ENCODE data around the gene DYNC1I1.

The DYNC1I1 gene

GRCh38 chr7:95980167-95980566 lies 207.8 kb downstream of the DYNC1I1 start:
- TF ChIP-seq, protein P1, sequence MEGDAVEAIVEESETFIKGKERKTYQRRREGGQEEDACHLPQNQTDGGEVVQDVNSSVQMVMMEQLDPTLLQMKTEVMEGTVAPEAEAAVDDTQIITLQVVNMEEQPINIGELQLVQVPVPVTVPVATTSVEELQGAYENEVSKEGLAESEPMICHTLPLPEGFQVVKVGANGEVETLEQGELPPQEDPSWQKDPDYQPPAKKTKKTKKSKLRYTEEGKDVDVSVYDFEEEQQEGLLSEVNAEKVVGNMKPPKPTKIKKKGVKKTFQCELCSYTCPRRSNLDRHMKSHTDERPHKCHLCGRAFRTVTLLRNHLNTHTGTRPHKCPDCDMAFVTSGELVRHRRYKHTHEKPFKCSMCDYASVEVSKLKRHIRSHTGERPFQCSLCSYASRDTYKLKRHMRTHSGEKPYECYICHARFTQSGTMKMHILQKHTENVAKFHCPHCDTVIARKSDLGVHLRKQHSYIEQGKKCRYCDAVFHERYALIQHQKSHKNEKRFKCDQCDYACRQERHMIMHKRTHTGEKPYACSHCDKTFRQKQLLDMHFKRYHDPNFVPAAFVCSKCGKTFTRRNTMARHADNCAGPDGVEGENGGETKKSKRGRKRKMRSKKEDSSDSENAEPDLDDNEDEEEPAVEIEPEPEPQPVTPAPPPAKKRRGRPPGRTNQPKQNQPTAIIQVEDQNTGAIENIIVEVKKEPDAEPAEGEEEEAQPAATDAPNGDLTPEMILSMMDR (IDR thresholded peaks at IDR 0.05; ENCODE audit: low read depth, low read length), result no peak
- DNase-seq (ENCODE audit: extremely low read depth, low read depth), result no peak

DNA sequence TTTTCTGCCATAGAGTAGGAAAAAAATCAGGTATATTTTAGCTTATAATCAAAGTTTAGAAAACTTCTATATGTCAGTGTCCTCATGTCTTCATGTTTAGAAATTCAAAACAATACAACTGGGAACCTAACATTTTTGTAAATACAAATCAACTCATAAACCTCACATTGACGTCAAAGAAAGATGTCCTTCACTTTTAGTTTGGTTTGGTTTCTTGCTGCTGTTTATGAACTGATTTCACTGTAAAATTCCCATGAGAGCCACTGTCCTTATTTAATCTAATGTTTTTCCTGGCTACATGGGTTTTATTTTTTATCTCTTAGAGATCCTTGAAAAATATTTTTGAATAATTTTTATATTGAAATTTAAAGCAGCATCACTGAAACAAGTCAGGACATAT lies 208.4 kb downstream of the DYNC1I1 start:
- TF ChIP-seq, protein P1 (IDR thresholded peaks at IDR 0.05; ENCODE audit: low read depth, low read length), result no peak
- no peak for DNase-seq (ENCODE audit: extremely low read depth, low read depth)

DNA sequence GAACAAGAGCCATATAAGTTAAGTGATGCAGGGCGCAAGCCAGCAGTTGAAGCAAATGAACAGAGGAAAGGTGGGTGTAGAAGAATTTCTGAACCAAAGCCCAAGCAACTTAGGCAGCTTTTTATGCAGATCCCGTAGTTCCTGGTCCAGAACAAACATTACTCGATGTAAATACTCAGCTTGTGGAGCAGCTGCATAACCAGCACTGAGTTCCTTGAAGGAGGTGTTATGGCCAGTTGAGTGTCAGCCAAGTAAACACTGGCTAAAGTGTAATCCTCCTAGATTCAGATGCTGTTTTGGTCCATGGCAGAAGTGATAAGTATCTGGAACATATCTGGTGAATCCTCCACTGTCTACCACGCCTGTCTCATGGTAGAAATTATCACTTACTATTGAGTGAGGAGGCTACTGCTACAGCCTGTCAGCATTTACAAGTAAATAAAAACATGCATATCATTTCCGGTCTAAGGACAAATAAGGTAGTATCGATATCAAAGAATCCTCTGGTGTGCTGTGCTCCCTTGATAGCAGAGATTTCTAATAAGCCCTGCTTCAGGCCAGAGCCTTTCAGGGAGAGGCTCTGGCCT lies 213.9 kb downstream of the DYNC1I1 start:
- no peak for DNase-seq (ENCODE audit: extremely low read depth, low read depth)
- TF ChIP-seq, protein P1 (IDR thresholded peaks at IDR 0.05; ENCODE audit: low read depth, low read length), result no peak

GRCh38 chr7:95989301-95989700 lies 216.9 kb downstream of the DYNC1I1 start:
- TF ChIP-seq, protein P1 (IDR thresholded peaks at IDR 0.05; ENCODE audit: low read depth, low read length), result no peak
- no peak for DNase-seq (ENCODE audit: extremely low read depth, low read depth)

DNA sequence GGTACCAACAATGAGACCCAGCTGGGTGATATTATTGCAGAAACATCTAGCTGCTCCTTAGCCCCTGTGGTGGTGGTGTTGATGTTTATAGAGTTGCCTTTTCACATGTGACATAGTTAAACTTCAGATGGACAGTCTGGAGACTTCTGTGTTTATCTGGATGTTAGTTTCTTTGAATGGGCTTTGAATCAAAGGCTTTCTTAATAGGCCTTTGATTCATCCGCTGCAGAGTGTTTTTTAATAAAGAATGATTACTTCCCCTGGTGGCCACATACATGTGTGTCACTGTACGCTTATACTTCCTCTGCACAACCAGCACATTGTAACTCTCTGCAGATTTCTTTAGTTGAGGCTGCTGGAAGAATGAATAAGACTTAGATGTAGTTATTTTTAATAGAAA lies 221.0 kb downstream of the DYNC1I1 start:
- no peak for DNase-seq (ENCODE audit: extremely low read depth, low read depth)
- TF ChIP-seq, protein P1 (IDR thresholded peaks at IDR 0.05; ENCODE audit: low read depth, low read length), result no peak

DNA sequence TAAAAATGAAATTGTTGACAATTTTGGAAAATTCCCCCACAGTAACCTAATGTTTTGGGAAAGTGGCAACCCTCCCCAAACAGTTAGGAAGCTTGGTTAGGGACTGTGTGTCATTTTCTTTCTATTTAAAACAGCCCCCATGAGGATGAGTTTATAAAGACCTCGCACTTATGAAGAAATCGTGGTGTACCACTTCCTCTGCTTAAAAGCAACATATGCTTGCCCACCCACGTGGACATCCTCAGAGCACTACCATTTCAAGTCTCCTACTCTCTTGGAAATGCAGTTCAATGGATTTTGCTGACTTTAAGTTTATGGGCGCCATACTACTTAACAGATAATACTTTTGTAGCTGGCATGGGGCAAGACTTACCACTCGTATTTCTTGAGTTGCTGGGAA lies 223.8 kb downstream of the DYNC1I1 start:
- TF ChIP-seq, protein P1 (IDR thresholded peaks at IDR 0.05; ENCODE audit: low read depth, low read length), result no peak
- DNase-seq (ENCODE audit: extremely low read depth, low read depth), result no peak

- TF ChIP-seq, protein P1 (IDR thresholded peaks at IDR 0.05; ENCODE audit: low read depth, low read length), result no peak
- peak; percentile 2 for DNase-seq (ENCODE audit: extremely low read depth, low read depth)
These were observed 224.5 kb downstream of the DYNC1I1 start for GRCh38 chr7:95996886-95997285.

All from AG09319 (cell line).